ENCODE measurements around the gene CPAMD8.
"Not testable (repeated sequence)": the region's sequence is repeated elsewhere in the genome, so short reads cannot be mapped to it uniquely, and the experiment has no call there.

Gene CPAMD8

DNA sequence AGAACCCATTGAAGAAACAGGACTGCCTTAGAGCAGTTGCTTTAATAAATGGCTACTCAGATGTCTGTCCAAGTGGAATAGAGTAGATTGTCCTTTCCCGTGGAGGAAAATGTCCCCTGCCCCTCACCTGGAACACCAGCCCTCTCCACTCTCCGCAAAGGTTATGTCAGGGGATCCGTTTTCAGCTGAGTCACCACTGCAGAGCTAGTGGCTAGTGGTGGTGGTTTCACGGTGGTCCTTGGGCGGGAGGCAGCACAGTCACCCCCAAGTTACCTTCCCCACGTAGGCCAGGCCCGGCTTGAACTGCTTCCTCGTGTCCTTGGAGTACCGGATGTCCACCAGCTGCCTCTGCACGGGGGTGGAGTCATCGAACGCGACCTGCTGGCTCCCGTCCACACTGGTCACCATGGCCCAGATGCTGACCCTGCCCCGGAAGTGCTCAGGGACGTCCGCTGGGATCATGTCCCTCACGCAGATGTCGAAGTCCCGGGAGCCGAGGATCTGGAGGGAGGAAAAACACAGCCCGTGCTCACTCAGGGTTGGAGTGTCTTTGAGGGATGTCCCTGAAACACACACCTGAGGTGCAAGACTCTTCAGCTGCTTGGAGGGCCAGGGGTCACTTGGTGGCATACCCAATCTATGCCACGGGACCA, 29.6 kb downstream of the CPAMD8 start:
- DNase-seq: not testable (repeated sequence)

DNA sequence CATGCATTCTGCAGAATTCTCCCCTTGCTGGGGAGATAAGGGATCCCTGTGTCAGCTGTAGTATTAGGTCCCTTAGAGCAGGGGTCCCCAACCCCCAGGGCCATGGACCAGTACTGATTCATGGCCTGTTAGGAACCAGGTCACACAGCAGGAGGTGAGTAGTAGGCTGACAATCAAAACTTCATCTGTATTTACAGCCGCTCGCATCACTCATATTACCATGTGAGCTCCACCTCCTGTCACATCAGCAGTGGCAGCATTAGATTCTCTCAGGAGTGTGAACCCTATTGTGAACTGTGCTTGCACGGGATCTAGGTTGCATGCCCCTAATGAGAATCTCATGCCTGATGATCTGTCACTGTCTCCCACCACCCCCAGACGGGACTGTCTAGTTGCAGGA, 37.9 kb downstream of the CPAMD8 start:
- no peak for DNase-seq

DNA sequence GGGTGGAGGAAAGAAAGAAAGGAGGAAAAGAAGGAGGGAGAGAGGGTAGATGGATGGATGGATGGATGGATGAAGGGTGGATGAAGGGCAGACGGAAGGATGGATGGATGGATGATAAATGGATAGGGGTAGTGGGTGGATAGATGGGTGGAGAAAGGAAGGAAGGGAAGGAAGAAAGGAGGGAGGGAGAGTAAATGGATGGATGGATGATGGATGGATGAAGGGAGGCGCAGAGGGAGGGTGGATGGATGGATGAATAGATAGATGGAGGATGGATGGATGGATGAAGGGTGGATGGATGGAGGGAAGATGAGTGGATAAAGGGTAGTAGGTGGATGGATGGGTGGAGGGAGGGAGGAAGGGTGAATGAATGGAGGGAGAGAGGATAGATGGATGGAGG, 41.2 kb downstream of the CPAMD8 start:
- no peak for DNase-seq

DNA sequence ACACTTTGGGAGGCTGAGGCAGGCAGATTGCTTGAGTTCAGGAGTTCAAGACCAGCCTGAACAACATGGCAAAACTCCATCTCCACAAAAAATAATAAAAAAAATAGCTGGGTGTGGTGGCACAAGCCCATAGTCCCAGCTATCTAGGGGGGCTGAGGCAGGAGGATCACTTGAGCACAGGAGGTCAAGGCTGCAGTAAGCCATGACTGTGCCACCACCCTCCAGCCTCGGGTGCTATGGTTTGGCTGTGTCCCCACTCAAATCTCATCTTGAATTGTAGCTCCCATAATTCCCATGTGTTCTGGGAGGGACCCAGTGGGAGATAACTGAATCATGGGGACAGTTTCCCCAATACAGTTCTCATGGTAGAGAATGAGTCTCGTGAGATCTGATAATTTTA, 44.0 kb downstream of the CPAMD8 start:
- DNase-seq: not testable (repeated sequence)

DNA sequence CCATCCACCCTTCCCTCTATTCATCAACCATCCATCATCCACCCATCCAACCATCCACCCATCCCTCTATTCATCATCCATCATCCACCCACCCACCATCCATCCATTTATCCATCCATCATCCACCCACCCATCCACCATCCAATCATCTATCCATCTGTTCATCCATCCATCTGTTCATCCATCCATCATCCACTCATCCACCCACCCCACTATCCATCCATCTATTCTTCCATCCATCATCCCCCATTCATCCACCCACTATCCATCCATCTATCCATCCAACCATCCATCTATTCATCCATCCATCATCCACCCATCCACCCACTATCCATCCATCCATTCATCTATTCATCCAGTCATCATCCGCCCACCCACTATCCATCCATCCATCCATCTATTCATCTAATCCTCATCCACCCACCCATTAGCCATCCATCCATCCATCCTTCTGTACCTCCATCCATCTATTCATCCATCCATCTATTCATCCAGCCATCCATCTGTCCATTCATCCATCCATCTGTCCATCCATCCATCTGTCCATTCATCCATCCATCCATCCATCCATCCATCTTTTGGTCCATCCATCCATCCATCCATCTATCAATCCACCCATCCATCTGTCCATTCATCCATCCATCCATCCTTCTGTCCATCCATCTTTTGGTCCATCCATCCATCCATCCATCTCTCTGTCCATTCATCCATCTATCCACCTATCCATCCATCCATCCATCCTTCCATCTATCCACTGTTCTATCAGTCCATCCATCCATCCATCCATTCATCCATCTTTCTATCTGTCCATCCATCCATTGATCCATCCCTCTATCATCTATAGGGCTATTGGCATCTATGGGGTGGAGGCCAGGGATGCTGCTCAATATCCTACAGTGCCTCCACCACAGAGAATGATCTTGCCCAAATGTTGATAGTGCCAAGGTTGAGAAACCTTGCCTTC, 47.5 kb downstream of the CPAMD8 start:
- DNase-seq: no peak

DNA sequence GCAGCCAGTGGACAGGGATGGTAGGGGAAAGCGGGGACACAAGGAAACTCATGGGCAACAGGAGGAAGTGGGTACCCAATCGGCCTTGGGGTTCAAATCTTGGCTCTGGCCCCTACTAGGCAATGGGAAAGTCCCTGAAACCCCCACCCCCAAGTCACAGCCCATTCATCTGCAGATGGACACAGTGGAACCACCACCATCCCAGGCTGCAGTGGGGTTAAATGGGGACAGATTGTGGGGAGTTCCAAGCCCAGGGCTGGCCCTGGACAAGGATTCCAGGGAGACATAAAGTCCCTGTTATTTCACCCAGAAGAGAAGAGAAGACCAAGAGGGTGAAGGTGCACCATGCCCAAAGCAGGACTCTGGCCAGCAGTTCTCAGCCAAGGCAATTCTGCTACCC, 48.5 kb downstream of the CPAMD8 start:
- no peak for DNase-seq

DNA sequence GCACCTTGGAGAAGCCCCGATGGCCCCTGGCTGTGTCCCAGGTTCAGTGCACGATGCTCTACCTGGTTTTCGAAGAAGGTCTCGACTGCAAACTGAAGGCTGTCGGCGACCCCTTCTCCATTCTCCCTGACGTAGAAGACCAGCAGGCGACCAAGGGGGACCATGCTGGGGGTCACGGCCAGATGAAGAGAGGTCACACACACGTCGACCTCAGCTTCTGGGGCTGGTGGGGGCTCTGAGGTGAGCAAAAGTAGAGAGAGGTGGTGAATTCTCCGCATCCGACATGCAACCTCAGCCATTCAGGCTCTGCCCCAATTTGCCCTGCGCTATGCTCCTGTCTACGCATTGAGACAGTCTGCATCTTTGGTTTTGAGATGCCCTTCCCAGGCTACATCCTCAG, 49.3 kb downstream of the CPAMD8 start:
- DNase-seq: no peak

DNA sequence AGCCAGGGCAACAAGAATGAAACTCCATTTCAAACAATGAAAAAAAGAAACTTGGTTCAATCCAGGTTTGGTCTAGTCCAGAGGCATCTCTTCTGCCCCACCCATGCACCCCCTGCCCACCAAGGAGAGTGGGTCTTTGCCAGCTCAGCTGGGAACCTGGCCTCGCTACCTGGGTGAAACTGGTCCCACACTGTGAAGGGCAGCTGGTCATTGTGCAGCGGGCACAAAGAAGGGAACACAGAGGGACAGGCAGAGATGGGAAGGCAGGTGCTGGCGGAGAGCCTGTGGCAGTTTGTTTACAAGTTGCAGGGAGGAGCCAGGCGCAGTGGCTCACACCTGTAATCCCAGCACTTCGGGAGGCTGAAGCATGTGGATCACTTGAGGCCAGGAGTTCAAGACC, 50.2 kb downstream of the CPAMD8 start:
- DNase-seq: no peak

DNA sequence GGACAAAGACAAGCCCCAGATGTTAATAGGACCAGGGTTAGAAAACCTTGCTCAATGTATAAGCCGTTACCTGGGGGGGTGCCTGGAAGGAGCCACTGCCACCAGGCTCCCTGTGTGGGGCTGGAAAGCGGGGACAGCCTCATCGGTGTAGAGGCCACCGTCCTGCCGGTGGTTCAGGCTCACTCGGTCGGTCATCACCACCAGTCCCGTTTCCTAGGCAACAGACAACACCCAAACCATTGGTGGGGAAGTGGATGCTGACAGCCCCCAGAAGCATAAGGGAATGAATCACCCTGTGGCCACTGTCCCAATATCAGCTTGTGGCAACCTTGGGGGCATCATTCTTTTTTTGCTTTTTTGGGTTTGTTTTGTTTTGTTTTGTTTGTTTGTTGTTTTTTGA, 55.8 kb downstream of the CPAMD8 start:
- DNase-seq: no peak

DNA sequence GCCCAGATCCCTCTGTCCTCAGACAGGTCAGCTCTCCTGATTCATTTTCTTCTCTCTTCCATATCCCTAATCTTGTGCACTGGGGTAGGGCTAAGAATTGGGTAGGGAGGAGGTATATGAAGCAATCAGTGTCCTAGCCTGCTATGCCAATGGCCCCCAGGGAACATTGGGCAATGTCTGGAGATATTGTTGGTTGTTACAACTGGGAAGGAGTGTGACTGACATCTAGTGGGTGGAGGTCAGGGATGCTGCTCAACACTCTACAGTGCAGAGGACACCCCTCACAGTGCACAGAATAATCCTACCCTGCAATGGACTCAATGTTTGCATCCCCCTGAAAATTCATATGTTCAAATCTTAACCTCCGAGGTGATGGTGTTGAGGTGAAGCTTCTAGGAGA, 57.5 kb downstream of the CPAMD8 start:
- no peak for DNase-seq

DNA sequence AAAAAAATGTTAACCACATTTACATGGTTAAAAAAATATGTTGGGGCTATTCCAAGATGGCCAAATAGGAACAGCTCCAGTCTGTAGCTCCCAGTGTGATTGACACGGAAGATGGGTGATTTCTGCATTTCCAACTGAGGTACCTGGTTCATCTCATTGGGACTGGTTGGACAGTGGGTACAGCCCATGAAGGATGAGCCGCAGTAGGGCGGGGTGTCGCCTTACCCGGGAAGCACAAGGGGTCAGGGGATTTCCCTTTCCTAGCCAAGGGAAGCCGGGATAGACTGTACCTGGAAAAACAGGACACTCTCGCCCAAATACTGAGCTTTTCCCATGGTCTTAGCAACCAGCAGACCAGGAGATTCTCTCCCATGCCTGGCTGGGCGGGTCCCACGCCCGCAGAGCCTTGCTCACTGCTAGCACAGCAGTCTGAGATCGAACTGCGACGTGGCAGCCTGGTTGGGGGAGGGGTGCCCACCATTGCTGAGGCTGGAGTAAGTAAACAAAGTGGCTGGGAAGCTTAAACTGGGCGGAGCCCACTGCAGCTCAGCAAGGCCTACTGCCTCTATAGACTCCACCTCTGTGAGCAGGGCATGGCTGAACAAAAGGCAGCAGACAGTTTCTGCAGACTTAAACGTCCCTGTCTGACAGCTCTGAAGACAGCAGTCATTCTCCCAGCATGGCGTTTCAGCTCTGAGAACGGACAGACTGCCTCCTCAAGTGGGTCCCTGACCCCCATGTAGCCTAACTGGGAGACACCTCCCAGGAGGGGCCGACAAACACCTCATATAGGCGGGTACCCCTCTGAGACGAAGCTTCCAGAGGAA, 65.4 kb downstream of the CPAMD8 start:
- not testable (repeated sequence) for DNase-seq

DNA sequence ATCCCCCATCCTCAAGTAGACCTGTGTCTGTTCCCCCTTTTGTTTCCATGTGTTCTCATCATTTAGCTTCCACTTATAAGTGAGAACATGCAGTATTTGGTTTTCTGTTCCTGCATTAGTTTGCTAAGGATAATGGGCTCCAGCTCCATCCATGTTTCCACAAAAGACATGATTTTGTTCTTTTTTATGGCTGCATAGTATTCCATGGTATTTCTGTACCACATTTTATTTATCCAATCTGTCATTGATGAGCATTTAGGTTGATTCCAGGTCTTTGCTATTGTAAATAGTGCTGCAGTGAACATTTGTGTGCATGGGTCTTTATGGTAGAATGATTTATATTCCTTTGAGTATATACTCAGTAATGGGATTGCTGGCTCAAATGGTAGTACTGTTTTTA, 68.3 kb downstream of the CPAMD8 start:
- not testable (repeated sequence) for DNase-seq

DNA sequence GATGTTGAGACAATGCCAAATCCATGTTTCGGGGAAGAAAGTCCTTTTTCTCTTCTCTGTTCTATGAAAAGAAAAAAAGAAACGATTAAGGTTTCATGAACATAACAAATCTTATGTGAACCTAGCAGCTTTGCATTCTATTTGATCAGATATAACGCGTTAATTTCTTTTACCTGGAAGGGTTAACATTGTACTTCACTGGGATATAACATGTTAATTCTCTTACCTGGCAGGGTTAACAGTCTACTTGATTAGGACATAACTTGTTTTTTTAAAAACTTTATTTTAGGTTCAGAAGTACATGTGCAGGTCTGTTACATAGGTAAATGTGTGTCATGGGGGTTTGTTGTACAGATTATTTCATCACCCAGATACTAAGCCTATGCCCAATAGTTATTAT, 68.8 kb downstream of the CPAMD8 start:
- no peak for DNase-seq

DNA sequence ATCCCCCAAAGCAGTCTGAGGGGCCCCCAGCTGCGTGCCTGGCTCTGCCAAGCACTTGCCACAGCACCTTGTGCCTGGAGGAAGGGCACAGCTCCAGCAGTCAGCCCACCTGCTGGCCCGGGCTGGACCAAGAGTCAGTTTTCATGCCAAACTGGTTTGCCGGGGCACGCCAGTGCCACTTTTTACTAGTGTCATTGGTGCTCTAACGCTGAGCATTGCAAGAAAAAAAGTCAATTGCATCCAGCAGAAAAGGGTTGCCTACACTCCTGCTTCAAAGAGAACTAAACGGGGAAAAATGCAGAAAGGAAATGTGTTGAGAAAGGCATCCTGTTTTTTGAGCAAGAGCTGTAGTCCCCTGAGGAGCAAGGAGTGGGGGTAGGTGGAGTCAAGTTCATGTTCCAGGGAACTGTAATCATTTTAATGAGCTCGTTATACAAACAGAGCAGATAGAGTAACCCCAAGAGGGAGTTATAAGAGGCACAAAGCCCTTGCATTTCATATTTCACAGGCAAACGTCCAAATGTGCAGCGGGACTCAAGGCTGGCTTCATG, 69.4 kb downstream of the CPAMD8 start:
- DNase-seq: no peak

DNA sequence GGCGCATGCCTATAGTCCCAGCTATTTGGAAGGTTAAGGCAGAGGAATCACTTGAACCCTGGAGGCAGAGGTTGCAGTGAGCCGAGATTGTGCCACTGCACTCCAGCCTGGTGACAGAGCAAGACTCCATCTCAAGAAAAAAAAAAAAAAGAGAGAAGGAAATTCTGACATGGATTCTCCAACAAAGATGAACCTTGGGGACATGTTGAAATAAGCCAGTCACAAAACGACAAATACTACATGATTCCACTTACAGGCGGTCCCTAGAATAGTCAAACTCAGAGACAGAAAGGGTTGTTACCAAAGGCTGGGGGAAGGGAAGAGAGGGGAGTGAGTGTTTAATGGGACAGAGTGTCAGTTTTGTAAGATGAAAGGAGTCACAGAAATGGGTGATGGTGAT, 71.4 kb downstream of the CPAMD8 start:
- no peak for DNase-seq

DNA sequence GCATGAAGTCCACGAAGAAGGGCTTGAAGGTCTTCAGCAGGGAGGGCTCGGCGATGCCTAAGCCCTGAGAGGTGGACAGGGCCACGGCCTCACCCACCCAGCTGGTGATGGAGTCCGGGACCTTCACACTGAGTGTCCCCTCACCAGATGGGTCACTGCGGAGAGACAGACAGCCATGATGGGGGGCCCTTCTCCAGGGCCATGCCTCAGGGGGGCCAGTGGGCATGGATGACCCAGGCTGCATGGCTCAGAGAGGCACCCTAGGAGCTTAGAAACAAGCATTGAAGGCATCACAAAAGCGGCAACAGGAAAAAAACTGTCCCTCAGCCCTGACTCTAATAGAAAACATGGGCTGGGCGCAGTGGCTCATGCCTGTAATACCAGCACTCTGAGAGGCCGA, 74.6 kb downstream of the CPAMD8 start:
- DNase-seq: no peak

DNA sequence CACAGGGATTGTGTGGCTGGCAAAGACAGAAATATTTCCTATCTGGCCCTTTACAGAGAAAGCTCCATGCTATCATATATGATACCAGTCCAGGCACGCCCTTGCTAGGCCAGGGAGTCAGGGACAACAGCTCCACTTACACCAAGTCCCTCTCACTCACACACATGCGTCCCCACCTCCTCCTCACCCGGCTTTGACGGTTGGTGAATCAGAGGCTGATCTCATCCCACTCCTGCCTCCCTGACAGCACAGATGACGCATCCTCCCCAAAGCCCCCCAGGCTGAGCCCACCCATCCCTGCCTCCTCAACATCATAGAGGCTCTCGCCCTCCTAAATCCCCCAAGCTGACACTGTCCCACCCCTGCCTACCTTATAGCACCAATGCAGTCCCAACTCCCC, 75.1 kb downstream of the CPAMD8 start:
- no peak for DNase-seq

DNA sequence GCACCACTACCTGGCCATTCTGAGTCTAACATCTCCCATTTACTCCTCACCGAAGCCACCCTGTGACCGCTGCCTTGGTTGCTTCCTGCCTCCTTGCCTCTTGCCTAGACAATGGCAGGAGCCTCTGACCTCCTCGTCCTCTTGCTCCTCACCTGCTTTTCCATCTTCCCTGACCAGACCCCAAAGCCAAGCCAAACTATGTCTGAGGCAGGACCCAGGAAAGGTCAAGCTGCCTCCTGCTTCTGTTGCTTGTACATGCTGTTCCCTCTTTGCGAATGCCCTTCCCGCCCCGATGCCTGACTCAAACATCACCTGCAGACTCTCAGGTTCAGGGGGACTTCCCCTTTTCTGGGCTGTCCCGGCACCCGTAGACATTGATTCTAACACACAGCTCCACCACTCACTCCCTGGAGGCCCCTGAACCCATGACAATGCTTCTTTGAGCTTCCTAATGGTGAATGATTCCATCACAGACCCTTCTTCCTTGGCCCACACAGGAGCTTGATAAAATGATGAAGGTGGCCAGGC, 77.0 kb downstream of the CPAMD8 start:
- no peak for DNase-seq

DNA sequence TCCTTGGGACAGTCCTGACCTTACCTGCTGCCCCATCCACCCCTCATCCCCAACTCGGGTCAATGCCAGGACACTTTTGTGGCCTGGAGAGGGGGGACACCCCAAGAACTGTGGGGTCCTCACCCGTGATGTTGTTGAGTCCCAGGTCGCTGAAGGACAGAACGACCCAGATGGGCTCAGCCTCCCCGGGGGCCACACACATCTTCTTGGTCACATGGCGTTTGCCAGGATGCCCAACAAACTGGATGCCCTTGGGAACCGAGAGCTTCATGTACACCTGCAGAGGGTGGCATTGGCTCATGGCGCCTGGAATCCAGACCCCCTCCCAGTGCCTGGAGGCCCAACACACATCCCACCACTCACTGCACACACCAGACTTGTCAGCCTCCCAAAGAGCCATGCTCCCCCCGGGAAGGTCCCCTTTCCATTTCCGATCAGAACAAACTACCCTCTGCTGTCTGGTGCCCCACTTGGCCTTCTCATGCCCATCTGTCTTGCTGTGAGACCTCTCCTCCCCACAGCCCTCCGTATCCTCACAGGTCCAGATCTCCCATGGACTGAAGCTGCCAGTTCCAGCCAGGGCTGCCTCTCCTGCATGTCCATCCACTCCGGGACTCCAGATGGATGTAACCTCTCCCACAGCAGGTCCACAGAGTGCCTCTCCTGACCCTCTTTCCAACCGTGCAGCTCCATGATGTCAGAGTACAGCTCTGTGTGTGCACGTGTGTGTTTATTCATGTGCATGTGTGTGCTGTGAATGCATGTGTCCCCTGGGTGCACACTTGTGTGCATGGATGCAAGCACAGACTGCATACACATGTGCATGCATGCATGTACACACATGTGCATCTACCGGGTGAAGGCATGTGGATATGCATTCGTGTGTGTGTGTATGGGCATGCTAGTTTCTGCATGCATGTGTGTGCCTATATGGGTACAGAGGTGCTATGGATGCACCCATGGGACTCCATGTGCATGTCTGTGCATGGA, 79.4 kb downstream of the CPAMD8 start:
- no peak for DNase-seq

DNA sequence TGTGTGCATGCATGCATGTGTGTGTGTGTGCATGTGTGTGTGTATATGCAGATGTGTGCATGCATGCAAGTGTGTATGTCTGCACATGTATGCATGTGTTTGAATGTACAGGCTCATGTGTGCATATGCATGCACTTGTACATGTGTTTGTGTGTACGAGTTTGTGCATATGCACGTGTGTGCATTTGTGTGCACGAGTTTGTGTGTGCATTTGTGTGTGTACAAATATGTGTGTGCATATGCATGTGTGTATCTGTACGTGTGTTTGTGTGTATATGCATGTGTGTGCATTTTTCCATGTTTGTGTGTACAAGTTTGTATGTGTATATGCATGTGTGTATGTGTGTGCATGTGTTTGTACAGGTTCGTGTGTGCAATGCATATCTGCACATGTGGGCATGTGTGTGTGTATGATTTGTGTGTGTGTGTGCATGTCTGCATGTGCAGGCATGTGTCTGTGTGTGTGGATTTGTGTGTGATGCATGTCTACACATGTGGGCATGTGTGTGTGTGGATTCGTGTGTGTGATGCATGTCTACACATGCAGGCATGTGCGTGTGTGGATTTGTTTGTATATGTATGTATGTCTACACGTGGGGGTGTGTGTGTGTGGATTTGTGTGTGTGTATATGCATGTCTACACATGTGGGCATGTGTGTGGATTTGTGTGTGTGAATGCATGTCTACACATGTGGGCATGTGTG, 80.7 kb downstream of the CPAMD8 start:
- DNase-seq: no peak

DNA sequence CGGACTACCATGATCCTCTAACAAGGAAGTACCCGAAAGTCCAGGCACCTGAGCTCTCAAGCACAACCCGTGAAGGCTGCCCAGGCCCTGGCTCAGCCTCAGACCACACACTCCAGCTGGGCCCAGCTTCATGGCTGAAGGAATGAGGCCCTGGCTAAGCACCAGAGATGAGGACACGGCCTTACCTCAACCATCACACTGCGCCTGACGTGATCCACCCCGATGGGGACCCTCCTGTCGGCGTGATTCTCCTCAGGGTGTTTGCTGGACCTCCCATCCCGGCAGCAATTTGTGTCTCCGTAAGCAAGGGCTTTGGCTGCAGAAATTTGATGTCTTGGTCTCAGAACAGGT, 81.3 kb downstream of the CPAMD8 start:
- no peak for DNase-seq
